HG03097 (cell line): ENCODE data around the gene ICOSLG.
A peak's percentile ranks its signal among the peaks of the same experiment; 100 is the strongest.
"Not testable (repeated sequence)": the region's sequence is repeated elsewhere in the genome, so short reads cannot be mapped to it uniquely, and the experiment has no call there.

Source experiments
- ATAC-seq: cut with Tn5 transposase; IDR thresholded peaks from one replicate; pipeline ENCODE4 v1.9.1; 2021; ENCODE audit not compliant: unreplicated experiment, low FRiP score

Gene ICOSLG

GRCh38 chr21:44228109-44228508 is 12.6 kb downstream of the ICOSLG start:
- not testable (repeated sequence) for ATAC-seq

DNA sequence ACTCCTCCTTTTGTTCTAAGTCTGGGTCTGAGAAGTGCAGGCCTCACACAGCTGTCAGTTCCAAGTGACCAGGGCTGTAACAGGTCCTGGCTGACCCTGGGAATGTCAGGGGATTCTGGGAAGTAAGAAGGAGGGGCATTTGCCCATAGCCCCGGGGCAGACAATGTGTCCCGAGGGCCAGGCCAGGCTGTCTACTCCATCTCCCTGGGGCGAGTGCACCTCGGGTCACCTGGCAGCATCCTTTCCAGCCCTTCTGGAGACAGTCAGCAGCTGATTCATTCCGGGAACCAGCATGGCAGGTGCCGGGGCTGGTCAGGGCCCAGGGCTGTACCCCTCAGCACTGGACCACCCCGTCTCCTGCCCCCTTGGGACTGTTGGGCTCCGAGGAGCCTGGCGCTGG is 13.1 kb downstream of the ICOSLG start:
- ATAC-seq, result not testable (repeated sequence)

GRCh38 chr21:44225605-44226004 is 15.1 kb downstream of the ICOSLG start:
- not testable (repeated sequence) for ATAC-seq

GRCh38 chr21:44223334-44223733 is 17.4 kb downstream of the ICOSLG start:
- ATAC-seq, result not testable (repeated sequence)

GRCh38 chr21:44220674-44221073 is 20.1 kb downstream of the ICOSLG start:
- not testable (repeated sequence) for ATAC-seq

- not testable (repeated sequence) for ATAC-seq
Measured at GRCh38 chr21:44218461-44218860, 22.3 kb downstream of the ICOSLG start.

GRCh38 chr21:44211978-44212377 is 28.8 kb downstream of the ICOSLG start:
- not testable (repeated sequence) for ATAC-seq

GRCh38 chr21:44211574-44211973 is 29.2 kb downstream of the ICOSLG start:
- ATAC-seq, result not testable (repeated sequence)

- ATAC-seq, result not testable (repeated sequence)
Measured at GRCh38 chr21:44207860-44208646, 32.7 kb downstream of the ICOSLG start.

DNA sequence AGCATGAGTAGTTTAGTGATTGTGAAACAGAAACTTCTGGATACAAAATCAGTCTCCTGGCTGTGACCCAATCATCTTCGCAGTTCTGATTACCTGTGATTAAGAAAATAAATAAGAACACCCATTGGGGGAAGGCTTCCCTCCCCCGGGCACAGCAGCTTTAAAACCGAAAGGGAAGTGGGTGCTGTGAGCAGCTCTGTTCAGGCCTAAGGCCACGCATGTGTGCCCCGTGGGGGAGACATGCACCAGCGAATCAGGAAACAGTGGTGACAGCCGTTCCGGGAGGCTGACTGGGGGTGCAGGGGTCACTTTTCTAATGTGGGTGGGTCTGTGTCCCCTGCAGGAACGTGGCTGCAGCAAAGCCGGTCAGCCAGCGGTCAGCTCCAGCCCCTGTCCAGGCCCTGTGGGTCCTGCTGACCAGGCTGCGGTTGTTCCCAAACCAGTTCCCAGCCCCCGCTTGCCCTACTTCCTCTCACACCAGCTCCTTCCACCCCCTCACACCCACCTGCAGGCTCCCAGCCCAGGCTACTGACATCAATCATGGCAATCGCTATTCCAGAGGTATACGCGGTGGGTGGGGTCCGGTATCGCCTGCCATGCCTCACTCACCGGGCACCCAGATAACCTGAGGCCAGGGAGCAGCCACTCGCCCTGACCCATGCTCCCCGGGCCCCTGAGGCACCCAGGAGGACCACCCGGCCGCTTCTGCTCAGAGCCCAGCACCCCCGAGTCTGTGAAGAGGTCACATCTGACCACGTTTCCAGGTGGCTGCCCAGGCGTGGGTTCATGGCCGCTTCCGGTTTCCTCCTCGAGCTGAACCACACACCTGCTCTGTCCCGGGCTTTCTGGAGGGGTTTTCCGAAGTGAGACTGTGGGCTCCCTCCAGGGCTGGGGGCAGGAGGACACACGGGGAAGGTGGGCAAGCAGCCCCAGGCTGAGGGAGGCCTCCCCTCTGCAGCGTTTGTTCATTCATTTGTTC is 33.8 kb downstream of the ICOSLG start:
- ATAC-seq, result peak; percentile 64

DNA sequence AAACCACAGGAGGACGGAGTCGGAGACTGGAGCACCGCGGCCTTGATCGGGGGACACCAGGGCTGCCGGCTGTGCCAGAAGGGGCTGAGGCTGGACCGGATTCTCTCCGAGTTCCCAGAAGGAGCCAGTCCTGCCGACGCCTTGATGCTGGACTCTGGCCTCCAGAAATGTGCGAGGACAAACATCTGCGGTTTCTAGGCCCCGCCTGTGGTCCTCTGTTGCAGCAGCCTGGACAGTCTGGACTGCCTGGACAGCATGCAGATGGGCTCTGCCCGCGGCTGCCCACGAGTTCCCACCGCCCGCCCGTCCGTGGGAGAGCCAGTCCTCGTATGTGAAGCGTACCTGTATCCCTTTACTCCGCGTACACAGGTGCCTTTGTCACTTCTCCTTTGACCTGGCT is 34.6 kb downstream of the ICOSLG start:
- not testable (repeated sequence) for ATAC-seq

GRCh38 chr21:44202590-44203299 is 38.0 kb downstream of the ICOSLG start:
- not testable (repeated sequence) for ATAC-seq

- not testable (repeated sequence) for ATAC-seq
Measured at GRCh38 chr21:44199997-44200396, 40.7 kb downstream of the ICOSLG start.

GRCh38 chr21:44199448-44199847 is 41.3 kb downstream of the ICOSLG start:
- ATAC-seq, result no peak

- ATAC-seq, result not testable (repeated sequence)
Measured at GRCh38 chr21:44197156-44197516, 43.6 kb downstream of the ICOSLG start.

DNA sequence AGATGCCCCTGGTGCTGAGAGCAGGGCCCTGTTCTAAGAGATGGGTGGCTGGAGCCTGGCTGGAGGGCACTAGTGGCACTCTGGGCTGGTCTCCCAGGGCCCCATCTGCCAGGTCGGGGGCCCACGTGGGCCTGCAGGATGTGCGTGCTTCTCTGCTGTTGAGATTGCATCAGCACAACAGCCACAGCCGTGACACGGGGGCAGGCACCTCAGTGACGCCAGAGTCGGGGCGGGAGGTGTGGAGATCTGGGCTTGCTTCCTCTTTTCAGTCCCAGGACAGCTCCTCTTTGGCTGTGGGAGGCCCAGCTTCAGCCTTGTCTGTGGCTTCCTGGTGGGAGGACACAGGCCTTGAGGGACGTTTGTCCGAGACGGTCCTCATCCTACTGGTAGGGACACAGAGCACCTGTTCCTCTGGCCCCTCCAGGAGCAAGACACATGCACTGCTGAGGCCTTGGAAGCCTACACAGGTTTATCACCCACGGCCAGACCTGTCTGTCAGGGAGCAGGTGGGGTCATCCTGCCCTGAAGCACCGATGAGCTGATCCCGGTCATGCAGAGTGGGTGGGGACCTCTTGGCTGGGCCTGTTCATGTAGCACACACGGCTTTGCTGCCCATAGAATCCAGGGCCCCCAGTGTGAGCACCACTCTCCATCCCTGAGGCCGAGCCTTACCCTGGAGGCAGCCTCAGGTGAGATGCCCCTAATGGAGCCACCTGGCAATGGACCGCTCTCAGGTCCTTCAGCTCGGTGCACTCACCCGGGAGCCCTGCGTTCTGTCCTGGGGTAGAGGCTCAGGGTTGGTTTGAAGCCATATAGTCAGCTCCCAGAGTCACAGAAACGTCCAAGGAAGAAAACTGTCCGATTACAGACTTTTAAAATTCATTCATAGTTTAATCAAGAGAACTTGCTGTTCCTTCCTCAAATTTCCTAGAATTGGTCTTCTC is 44.3 kb downstream of the ICOSLG start:
- not testable (repeated sequence) for ATAC-seq

DNA sequence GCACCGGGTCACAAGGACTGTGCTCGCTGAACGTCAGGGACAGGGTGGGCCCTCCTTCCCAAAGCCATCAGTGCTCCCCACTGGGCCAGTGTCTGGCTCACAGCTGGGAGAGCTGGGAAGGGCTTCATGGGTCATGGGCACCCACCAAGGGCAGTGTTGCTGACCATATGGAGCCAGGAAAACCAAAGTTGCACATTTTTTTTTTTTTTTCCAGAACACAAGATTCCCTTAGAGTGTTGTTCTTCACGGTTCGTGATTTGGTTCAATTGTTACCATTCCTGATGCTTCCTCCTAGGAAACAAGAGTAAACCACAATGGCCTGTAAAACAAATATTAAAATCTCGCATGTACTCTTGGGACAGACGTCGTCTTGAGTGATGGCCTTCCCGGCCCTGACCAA is 45.9 kb downstream of the ICOSLG start:
- not testable (repeated sequence) for ATAC-seq

GRCh38 chr21:44194451-44194850 is 46.3 kb downstream of the ICOSLG start:
- ATAC-seq, result not testable (repeated sequence)

GRCh38 chr21:44193108-44193507 is 47.6 kb downstream of the ICOSLG start:
- ATAC-seq, result not testable (repeated sequence)
